Common myeloid progenitor, CD34-positive (primary cell): ENCODE results near the gene GSK3A.

ENCODE experiments used
- CTCF ChIA-PET: fragments of 350-600 bp; sonication (Branson Sonifier 250); formaldehyde crosslinking; loops from one replicate; lab custom pipeline; 2021; ENCODE audit warnings: antibody characterized with exemption; lab: Charles Lee
- POLR2A ChIA-PET: fragments of 350-600 bp; sonication (Branson Sonifier 250); formaldehyde crosslinking; loops from one replicate; lab custom pipeline; 2021; ENCODE audit warnings: antibody characterized with exemption; lab: Charles Lee
- DNase-seq, 3 donors: peaks; one replicate each; pipeline versions ENCODE4 v3.0.0 to v3.0.0-alpha.2; 2013
- H3K27ac ChIP-seq, 2 experiments: 1 replicate in 1 of 2; 2 replicates in 1 of 2; pipeline ENCODE4 v1.7.0; 2013; ENCODE audit warnings: inconsistent platforms in 2 of 2, low read length in 2 of 2, mild to moderate bottlenecking in 2 of 2, low read depth in 1 of 2, moderate library complexity in 1 of 2; ENCODE audit not compliant: severe bottlenecking in 2 of 2, insufficient read depth in 1 of 2, poor library complexity in 1 of 2
- H3K27me3 ChIP-seq, 5 experiments: replicated peaks in 2 of 5; 1 replicate in 3 of 5; 2 replicates in 2 of 5; pipeline versions ENCODE4 v1.6.1 to v1.7.0; 2013; ENCODE audit warnings: low read length in 4 of 5, mild to moderate bottlenecking in 2 of 5, moderate library complexity in 2 of 5, inconsistent platforms in 1 of 5; ENCODE audit not compliant: insufficient read depth in 5 of 5, control insufficient read depth in 4 of 5
- H3K36me3 ChIP-seq, 4 experiments: 1 replicate in 2 of 4; 2 replicates in 2 of 4; pipeline versions ENCODE4 v1.6.1 to v1.7.0; 2013; ENCODE audit warnings: low read length in 3 of 4, control low read depth in 1 of 4, mild to moderate bottlenecking in 1 of 4; ENCODE audit not compliant: control insufficient read depth in 4 of 4, insufficient read depth in 4 of 4
- H3K4me1 ChIP-seq, 4 experiments: 1 replicate in 3 of 4; 2 replicates in 1 of 4; pipeline versions ENCODE4 v1.6.1 to v1.7.1; 2013; ENCODE audit warnings: low read length in 3 of 4, mild to moderate bottlenecking in 3 of 4, control low read depth in 1 of 4, inconsistent platforms in 1 of 4, moderate library complexity in 1 of 4; ENCODE audit not compliant: control insufficient read depth in 4 of 4, insufficient read depth in 4 of 4; ENCODE audit errors: control extremely low read depth in 1 of 4
- H3K4me3 ChIP-seq, 7 experiments: 1 replicate in 4 of 7; 2 replicates in 3 of 7; pipeline versions ENCODE4 v1.5.1 to v1.7.0; 2013; ENCODE audit warnings: mild to moderate bottlenecking in 7 of 7, low read length in 6 of 7, moderate library complexity in 6 of 7, inconsistent platforms in 2 of 7, low read depth in 2 of 7, control low read depth in 1 of 7; ENCODE audit not compliant: insufficient read depth in 4 of 7, control insufficient read depth in 1 of 7; ENCODE audit errors: extremely low read depth in 1 of 7
- H3K9me3 ChIP-seq, 5 experiments: 1 replicate in 4 of 5; 2 replicates in 1 of 5; pipeline versions ENCODE4 v1.6.1 to v1.7.1; 2013; ENCODE audit warnings: low read length in 4 of 5, mild to moderate bottlenecking in 2 of 5, inconsistent platforms in 1 of 5, low read depth in 1 of 5, moderate library complexity in 1 of 5; ENCODE audit not compliant: control insufficient read depth in 4 of 5, insufficient read depth in 2 of 5; ENCODE audit errors: control extremely low read depth in 1 of 5
- WGBS: methylation state at CpG from one replicate; pipeline ENCODE4 v1.1.5; 2013; ENCODE audit not compliant: insufficient coverage; 5-methylcytosine and 5-hydroxymethylcytosine counted together

Gene GSK3A

DNA sequence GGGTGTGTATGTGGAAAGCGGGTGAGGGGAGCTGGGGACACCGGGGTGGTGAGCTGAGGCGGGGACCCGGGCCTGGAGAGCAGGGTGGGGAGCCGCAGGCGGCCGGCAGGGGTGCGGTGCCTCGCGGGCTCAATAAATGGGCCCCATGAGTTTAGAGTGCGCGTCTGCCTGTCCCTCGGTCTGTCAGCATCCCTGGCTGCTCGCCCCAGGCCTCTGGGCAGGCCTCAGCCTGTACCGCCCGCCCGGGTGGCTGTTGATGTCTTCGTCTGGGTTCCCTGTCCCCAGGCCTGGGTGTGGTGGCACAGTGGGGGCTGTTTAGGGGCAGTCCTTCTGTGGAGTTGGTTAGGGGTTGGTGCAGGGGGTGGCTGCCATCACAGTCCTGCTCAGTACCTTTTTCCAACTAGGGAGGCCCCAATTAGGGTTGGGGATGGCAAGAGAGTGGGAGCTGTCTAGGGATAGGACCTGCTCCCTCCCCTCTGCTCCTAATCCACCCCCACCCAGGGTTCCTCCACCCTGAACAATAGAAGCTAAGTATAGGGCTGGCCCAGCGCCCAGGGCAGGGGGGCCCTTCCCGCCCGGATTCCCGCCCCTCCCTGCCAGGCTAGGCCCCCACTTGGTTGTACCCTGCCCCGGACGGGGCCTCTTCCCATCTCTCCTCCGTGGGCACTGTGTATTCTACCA lies 38.9 kb upstream of the GSK3A start:
- DNase-seq, result peak in 2 of 3 donors; percentile 53 to 66

DNA sequence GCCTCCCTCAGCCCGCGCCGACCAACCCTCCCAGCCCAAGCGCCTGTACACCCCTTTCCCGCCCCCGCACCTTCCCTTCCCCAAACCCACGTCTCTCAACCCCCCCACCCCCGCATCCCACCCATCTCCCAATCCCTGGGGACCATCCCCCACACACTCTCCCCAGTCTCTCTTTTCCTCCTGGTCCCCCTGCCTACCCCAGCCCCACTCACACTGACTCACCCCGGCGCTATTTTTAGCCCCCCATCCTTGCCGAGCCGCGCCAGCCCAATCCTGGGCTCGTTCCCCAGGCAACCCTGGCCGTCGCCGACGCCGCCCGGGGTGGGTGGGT lies 38.4 kb upstream of the GSK3A start:
- DNase-seq, result no peak
- ChIA-PET CTCF (interaction anchor here (1.4 to 7.5 kb wide), 3 partner anchors 34 to 79 kb away, joined by 3 to 159 read pairs (median 5); partner anchors contain the start of gene GSK3A), POLR2A (interaction anchor here (2.1 to 3.1 kb wide), 3 partner anchors 10 to 35 kb away, joined by 8 to 21 read pairs (median 10); no protein-coding TSS in a partner anchor)
- Histone ChIP-seq H3K9me3 (no peaks in the 10 kb centered on the region), H3K27ac (peak overlapping the region in 1 of 2 experiments; percentile 79), H3K27me3 (no peaks in the 10 kb centered on the region), H3K4me3 (peak overlapping the region; percentile 61 to 91 (median 76)), H3K4me1 (peaks cover 9 to 78% (median 74%) of the 10 kb centered on the region in 4 experiments), H3K36me3 (peaks cover 0 to 11% (median 1%) of the 10 kb centered on the region in 4 experiments)
- WGBS, result 0% methylated on average over 4 of the region's 20 CpGs

More for the DNA sequence above, 38.9 kb upstream of the GSK3A start:
- Histone ChIP-seq H3K27me3 (no peaks in the 10 kb centered on the region), H3K27ac (peak overlapping the region; percentile 25 to 75), H3K36me3 (peaks cover 0 to 10% (median 0%) of the 10 kb centered on the region in 4 experiments), H3K9me3 (no peaks in the 10 kb centered on the region), H3K4me1 (peaks cover 9 to 80% (median 75%) of the 10 kb centered on the region in 4 experiments), H3K4me3 (peak overlapping the region in 6 of 7 experiments; percentile 40 to 91 (median 76))
- POLR2A ChIA-PET, result interaction anchor here (0.6 to 3.1 kb wide), 3 partner anchors 30 to 147 kb away, joined by 3 to 21 read pairs (median 10); no protein-coding TSS in a partner anchor
- WGBS, result 1% methylated on average over 20 of the region's 25 CpGs
- CTCF ChIA-PET, result interaction anchor here (0.7 to 7.5 kb wide), 7 partner anchors 10 to 79 kb away, joined by 3 to 159 read pairs (median 5); partner anchors contain the start of genes ERF and GSK3A

DNA sequence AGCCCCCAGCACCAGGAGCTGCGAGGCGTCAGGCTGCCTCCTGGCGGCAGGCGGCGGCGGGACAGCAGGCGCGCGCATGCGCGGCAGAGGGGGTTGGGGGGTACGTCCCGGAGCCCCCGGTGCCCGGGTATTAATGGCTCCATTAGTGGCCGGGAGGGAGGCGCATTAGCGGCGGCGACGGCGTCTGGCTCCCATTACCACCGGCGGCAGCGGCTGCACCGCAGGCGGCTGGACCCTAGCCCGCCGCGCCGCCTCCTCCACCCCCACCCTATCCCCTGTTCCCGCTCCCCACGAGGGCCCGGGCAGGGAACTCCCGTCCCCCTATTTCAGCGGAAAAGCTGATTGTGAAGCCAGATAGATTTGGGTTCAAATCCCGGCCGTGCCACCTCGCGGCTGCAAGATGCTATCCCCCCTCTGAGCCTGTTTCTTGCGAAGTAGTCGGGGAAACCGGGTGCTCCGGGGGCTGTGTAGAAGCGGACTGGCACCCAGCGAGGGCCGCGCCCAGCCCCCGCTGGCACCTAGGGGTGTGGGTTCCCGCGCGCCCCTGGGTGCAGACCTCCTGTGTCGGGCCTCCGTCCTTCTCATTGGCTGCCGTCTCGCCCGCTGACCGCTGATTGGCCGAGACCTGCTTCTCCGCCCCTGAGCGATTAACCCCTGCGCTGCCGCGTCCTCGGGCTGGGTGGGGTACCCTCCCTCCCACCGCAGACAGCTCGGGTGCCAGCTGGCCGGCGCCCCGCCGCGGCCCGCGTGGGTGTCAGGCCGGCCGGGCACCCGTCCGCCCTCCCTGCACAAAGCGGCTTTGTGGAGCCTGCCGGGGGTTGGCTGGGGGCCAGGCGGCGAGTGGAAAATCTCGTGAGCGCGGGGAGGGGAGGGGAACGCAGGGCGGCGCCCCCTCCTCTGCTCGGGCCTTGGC lies 37.8 kb upstream of the GSK3A start:
- CTCF ChIA-PET, result interaction anchor here (0.6 to 7.5 kb wide), 18 partner anchors 9 to 171 kb away, joined by 3 to 159 read pairs (median 5); partner anchors contain the start of genes CIC, ERF, GSK3A and POU2F2
- peak; percentile 80 to 90 (median 88) for DNase-seq
- peaks cover 0 to 13% (median 3%) of the 10 kb centered on the region in 4 experiments for H3K36me3 ChIP-seq
- POLR2A ChIA-PET, result interaction anchor here (0.7 to 3.1 kb wide), 7 partner anchors 9 to 37 kb away, joined by 3 to 21 read pairs (median 4); partner anchors contain the start of genes CIC and GSK3A
- H3K9me3 ChIP-seq, result no peaks in the 10 kb centered on the region
- peak overlapping the region in 1 of 2 experiments; percentile 79 for H3K27ac ChIP-seq
- 0% methylated on average over 35 of the region's 89 CpGs for WGBS
- no peaks in the 10 kb centered on the region for H3K27me3 ChIP-seq
- H3K4me1 ChIP-seq, result peaks cover 6 to 77% (median 69%) of the 10 kb centered on the region in 4 experiments
- peak overlapping the region; percentile 61 to 91 (median 76) for H3K4me3 ChIP-seq

DNA sequence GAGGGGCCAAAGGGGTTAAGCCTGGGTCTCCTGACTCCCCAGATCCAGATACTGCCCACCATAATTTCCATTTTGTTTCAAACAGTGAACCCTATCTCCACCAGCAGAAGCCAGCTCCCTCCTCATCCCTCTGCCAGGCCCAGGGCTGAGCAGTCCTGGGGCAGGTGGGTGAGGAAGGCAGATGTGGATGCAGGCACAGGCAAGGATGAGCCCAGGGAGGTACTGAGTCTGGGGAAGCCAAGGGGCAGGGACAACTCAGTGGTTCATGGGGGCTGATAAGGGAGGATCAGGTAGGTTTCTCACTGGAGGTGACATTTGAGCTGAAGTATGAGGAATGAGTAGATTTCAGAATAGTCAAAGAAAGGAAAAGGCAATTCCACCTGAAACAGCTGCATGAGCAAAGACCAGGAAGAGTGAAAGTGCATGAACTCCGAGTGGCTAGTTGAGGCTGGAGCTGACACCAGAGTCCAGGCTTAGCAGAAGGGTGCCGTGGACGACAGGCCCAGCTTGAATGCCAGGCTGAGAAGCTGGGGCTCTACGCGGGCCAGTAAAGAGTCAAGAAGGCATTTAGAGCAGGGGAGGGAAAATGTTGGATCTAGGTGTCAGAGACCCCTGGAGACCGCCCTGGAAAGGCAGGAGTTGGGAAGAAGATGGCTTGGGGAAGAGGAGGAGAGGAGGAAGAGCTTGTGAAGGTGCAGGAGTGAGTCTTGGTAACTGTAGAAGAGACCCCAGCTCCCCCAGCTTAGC lies 36.9 kb upstream of the GSK3A start:
- H3K36me3 ChIP-seq, result peaks cover 0 to 21% (median 10%) of the 10 kb centered on the region in 4 experiments
- peaks cover 3 to 73% (median 63%) of the 10 kb centered on the region in 4 experiments for H3K4me1 ChIP-seq
- DNase-seq, result no peak
- peak overlapping the region; percentile 25 to 79 for H3K27ac ChIP-seq
- no peaks in the 10 kb centered on the region for H3K27me3 ChIP-seq
- POLR2A ChIA-PET, result interaction anchor here (0.7 to 3.1 kb wide), 7 partner anchors 8 to 36 kb away, joined by 3 to 21 read pairs (median 4); partner anchors contain the start of genes CIC and GSK3A
- WGBS, result 11% methylated on average over 6 of the region's 6 CpGs
- H3K9me3 ChIP-seq, result no peaks in the 10 kb centered on the region
- peak overlapping the region; percentile 61 to 91 (median 76) for H3K4me3 ChIP-seq
- CTCF ChIA-PET, result interaction anchor here (0.7 to 7.5 kb wide), 17 partner anchors 9 to 170 kb away, joined by 3 to 159 read pairs (median 6); partner anchors contain the start of genes CIC, ERF, GSK3A and POU2F2

DNA sequence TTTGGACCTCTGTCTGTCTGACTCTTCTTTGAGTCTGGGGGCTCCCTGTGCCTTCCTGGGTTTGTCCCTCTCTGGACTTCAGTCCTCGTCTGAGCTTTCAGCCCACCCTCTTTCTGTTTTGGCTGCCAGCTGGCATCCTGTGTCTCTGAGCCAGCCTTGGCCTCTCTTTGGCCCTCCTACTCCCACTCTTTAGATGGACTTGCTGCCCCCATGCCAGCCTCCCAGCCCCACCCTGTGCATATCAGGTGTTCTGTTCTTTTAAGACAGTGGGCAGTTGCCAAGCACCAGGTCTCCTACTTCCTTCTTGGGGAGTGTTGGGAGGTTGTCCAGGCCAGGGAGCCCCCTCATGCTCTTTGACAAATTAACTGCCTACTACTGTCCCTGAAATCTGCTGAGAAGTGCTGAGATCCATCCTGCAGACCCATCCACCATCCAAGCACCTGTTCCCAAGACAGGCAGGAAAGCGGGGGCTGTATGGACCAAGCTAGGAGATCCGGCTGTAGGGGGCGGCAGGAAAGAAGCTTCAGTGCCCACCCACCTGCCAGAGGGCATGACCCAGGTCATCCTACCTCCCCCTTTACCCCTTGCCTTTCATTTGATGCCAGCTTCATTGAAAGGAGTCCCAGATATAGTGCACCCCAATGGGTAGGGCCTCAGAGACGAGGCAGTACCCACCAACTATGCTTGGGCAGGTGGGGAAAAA lies 36.2 kb upstream of the GSK3A start:
- no peak for DNase-seq
- no peaks in the 10 kb centered on the region for H3K9me3 ChIP-seq
- peak overlapping the region in 1 of 7 experiments; percentile 26 for H3K4me3 ChIP-seq
- WGBS, result 19% methylated on average over 1 of the region's 5 CpGs
- H3K27ac ChIP-seq, result peak overlapping the region; percentile 25 to 79
- POLR2A ChIA-PET, result interaction anchor here (1.4 to 2.5 kb wide), 3 partner anchors 8 to 27 kb away, joined by 4 to 10 read pairs (median 8); partner anchors contain the start of gene CIC
- H3K27me3 ChIP-seq, result no peaks in the 10 kb centered on the region
- peaks cover 0 to 28% (median 15%) of the 10 kb centered on the region in 4 experiments for H3K36me3 ChIP-seq
- H3K4me1 ChIP-seq, result peaks cover 3 to 73% (median 63%) of the 10 kb centered on the region in 4 experiments
- CTCF ChIA-PET, result interaction anchor here (0.7 to 7.5 kb wide), 13 partner anchors 8 to 169 kb away, joined by 3 to 159 read pairs (median 7); partner anchors contain the start of genes CIC, ERF, GSK3A and POU2F2
